Measurements from ENCODE around the gene AGR3.

The AGR3 gene

GRCh38 chr7:16881844-16882243 is at the start of gene AGR3:
Gene AGR3 (minus strand): TSS chr7:16881983. CDS start chr7:16878618, 3,365 bp downstream.
- no peak within 1 kb of the TSS for H3K27ac ChIP-seq
- CTCF ChIA-PET: interaction anchor here (0.6 to 1.4 kb wide), 2 partner anchors 35 to 48 kb away, joined by 3 read pairs; no protein-coding TSS in a partner anchor
- DNase-seq (ENCODE audit: low spot score): no peak
- POLR2A ChIA-PET (ENCODE audit: low non-redundant PET): no interaction called here
- TF ChIP-seq CTCF (conservative IDR thresholded peaks at IDR 0.05; ENCODE audit: low read depth): no peak

GRCh38 chr7:16930946-16931345 is 49.2 kb upstream of the AGR3 start:
- ChIA-PET POLR2A (ENCODE audit: low non-redundant PET) (no interaction called here), CTCF (interaction anchor here (0.6 to 2.2 kb wide), 4 partner anchors 13 to 518 kb away, joined by 3 to 5 read pairs (median 4); partner anchors contain the start of gene AGR3)
- TF ChIP-seq CTCF (conservative IDR thresholded peaks at IDR 0.05; ENCODE audit: low read depth): no peak

GRCh38 chr7:16929146-16929762 is 47.5 kb upstream of the AGR3 start:
- DNase-seq (ENCODE audit: low spot score): no peak
- H3K27ac ChIP-seq: no peak overlapping the region
- TF ChIP-seq CTCF (conservative IDR thresholded peaks at IDR 0.05; ENCODE audit: low read depth): no peak
- POLR2A ChIA-PET (ENCODE audit: low non-redundant PET): no interaction called here
- CTCF ChIA-PET: interaction anchor here (0.6 to 2.2 kb wide), 2 partner anchors 11 to 15 kb away, joined by 3 to 5 read pairs; no protein-coding TSS in a partner anchor

More at GRCh38 chr7:16930946-16931345, 49.2 kb upstream of the AGR3 start:
- no peak for DNase-seq (ENCODE audit: low spot score)
- H3K27ac ChIP-seq: no peak overlapping the region

- CTCF ChIA-PET: interaction anchor here (0.5 to 1.0 kb wide), 3 partner anchors 34 to 53 kb away, joined by 3 to 5 read pairs (median 3); no protein-coding TSS in a partner anchor
- DNase-seq (ENCODE audit: low spot score): no peak
- POLR2A ChIA-PET (ENCODE audit: low non-redundant PET): no interaction called here
Measured at GRCh38 chr7:16926861-16927260, 45.1 kb upstream of the AGR3 start.

GRCh38 chr7:16926283-16926682 is 44.5 kb upstream of the AGR3 start:
- POLR2A ChIA-PET (ENCODE audit: low non-redundant PET): no interaction called here
- DNase-seq (ENCODE audit: low spot score): no peak
- TF ChIP-seq CTCF (conservative IDR thresholded peaks at IDR 0.05; ENCODE audit: low read depth): peak; percentile 74
- CTCF ChIA-PET: interaction anchor here (0.5 to 1.1 kb wide), 6 partner anchors 35 to 378 kb away, joined by 3 to 10 read pairs (median 3); no protein-coding TSS in a partner anchor
- no peak overlapping the region for H3K27ac ChIP-seq

More at GRCh38 chr7:16926861-16927260, 45.1 kb upstream of the AGR3 start:
- no peak overlapping the region for H3K27ac ChIP-seq
- TF ChIP-seq CTCF (conservative IDR thresholded peaks at IDR 0.05; ENCODE audit: low read depth): no peak

- ChIA-PET POLR2A (ENCODE audit: low non-redundant PET) (no interaction called here), CTCF (interaction anchor here (0.6 to 1.1 kb wide), 3 partner anchors 54 to 379 kb away, joined by 3 to 10 read pairs (median 5); no protein-coding TSS in a partner anchor)
- DNase-seq (ENCODE audit: low spot score): no peak
- no peak overlapping the region for H3K27ac ChIP-seq
- no peak for TF ChIP-seq CTCF (conservative IDR thresholded peaks at IDR 0.05; ENCODE audit: low read depth)
Measured at GRCh38 chr7:16925609-16926008, 43.8 kb upstream of the AGR3 start.
